Ovary (tissue), 9 donors: ENCODE data around the gene LCMT2. TPM values are rescaled to one million over a fixed set of nuclear protein-coding genes. Genes with fewer than 3 reads are reported as not detected.

Experiments used
- DNase-seq, 5 donors: peaks; one replicate each; pipeline ENCODE4 v3.0.0-alpha.2; 2019 to 2020
- H3K27ac ChIP-seq, 2 donors: fragments of 200-600 bp; one replicate each; pipeline versions ENCODE4 v1.5.1 to v1.8.0; 2019 to 2022
- H3K27me3 ChIP-seq: fragments of 200-600 bp; one replicate; pipeline ENCODE4 v1.8.0; 2022
- H3K36me3 ChIP-seq: fragments of 200-600 bp; sonication (generic); one replicate; pipeline ENCODE4 v1.5.1; 2019
- H3K4me1 ChIP-seq: one replicate; pipeline ENCODE4 v1.8.1; 2013; ENCODE audit warnings: mild to moderate bottlenecking, moderate library complexity; ENCODE audit not compliant: insufficient read depth
- H3K4me3 ChIP-seq: fragments of 200-600 bp; sonication (generic); one replicate; pipeline ENCODE4 v1.5.1; 2017
- H3K9me3 ChIP-seq, 2 donors: fragments of 200-600 bp in 1 of 2; sonication (generic) in 1 of 2; one replicate each; pipeline versions ENCODE4 v1.5.1 to v1.8.1; 2013 to 2019; ENCODE audit warnings: mild to moderate bottlenecking in 1 of 2, moderate library complexity in 1 of 2
- CTCF ChIP-seq, 3 donors: fragments of 450-650 bp in 2 of 3; fragments of 200-600 bp in 1 of 3; IDR thresholded peaks; one replicate each; pipeline versions ENCODE4 v1.5.1 to v1.8.0; 2016 to 2022; ENCODE audit warnings: antibody characterized with exemption in 3 of 3, mild to moderate bottlenecking in 1 of 3
- EP300 ChIP-seq: sonication (generic); formaldehyde crosslinking; IDR thresholded peaks from one replicate; pipeline ENCODE4 v1.6.1; 2017; ENCODE audit warnings: antibody characterized with exemption
- POLR2A ChIP-seq: fragments of 450-650 bp; IDR thresholded peaks from one replicate; pipeline ENCODE4 v1.6.1; 2017; ENCODE audit warnings: antibody characterized with exemption, mild to moderate bottlenecking, moderate library complexity
- whole genome bisulfite sequencing, 3 donors: extraction: QIAGEN DNeasy Blood & Tissue Kit in 1 of 3; methylation state at CpG; one replicate each; pipeline versions ENCODE4 v1.1.5 to v1.1.7; 2013 to 2017; 5-methylcytosine and 5-hydroxymethylcytosine counted together
- intact Hi-C, 4 donors: fragments of 100-400 bp; cut with DNase I; formaldehyde crosslinking; loops; one replicate each; pipeline versions ENCODE4 v1.11.0 to v1.15.1; 2022 to 2023
- polyA plus RNA-seq, 2 donors: library from polyadenylated mRNA; stranded (reverse); fragments of 200-250 nt in 1 of 2; fragments of 350-450 nt in 1 of 2; fragmentation: Illumina TruSeq in 1 of 2; extraction: RNeasy Lipid Tissue Mini Kit (QIAGEN cat#74804) in 1 of 2; gene quantifications; one replicate each; pipeline ENCODE4 v1.2.3, GENCODE V29; 2013 to 2014
- total RNA-seq, 7 donors: library from RNA; depleted of rRNA in 2 of 7; stranded (reverse); fragments of >200 nt in 2 of 7; fragmentation: NEBNext Ultra II Directional in 3 of 7; extraction: Animal tissue kit (Norgen Biotek cat#: 25700) in 3 of 7; gene quantifications; one replicate each; pipeline versions ENCODE4 v1.1.0 to v1.2.4, GENCODE V29; 2016 to 2023
- donor health status: DM: no; HTN: no; CAD: no; lungs with moderate emphysema.
- donor health status: DM: no; HTN: no; CAD: no.
- donor health status: Bipolar disorder and iron deficiency.
- donor health status: DM: yes; HTN: yes; CAD: no.
- donor health status: DM: no; HTN: no; CAD: no.
- donor health status: DM: yes; HTN: yes; CAD: no.

The LCMT2 gene
- total and polyA plus RNA-seq, 9 donors = 4.4 to 13.4 (median 7.9) TPM

GRCh38 chr15:43370975-43371974 is 40.9 kb upstream of the LCMT2 start, which contains the start of the genes TUBGCP4 and ZSCAN29:
TSS of gene TUBGCP4 (plus strand) at chr15:43371101. CDS start at chr15:43371355, 254 bp downstream.
TSS of gene ZSCAN29 (minus strand) at chr15:43371043. CDS start at chr15:43369913, 1,130 bp downstream.
- 3 to 4% (median 3%) methylated on average over 58 to 66 of the region's 66 CpGs for WGBS, 3 donors
- no peaks in the 10 kb centered on the region for H3K27me3 ChIP-seq
- peak within 1 kb of the TSS; percentile 94 for H3K4me3 ChIP-seq
- intact Hi-C loops = no loop called here
- no peaks in the 10 kb centered on the region for H3K36me3 ChIP-seq
- peak within 1 kb of the TSS in 1 of 2 donors; percentile 77 for H3K27ac ChIP-seq
- TF ChIP-seq CTCF (IDR thresholded peaks at IDR 0.05) (no peak), EP300 (no peak), POLR2A (no peak)
- peak; percentile 76 to 87 (median 82) for DNase-seq
- peaks cover 9% of the 10 kb centered on the region for H3K4me1 ChIP-seq
- no peaks in the 10 kb centered on the region for H3K9me3 ChIP-seq

- Histone ChIP-seq H3K4me3 (peak overlapping the region; percentile 94), H3K27me3 (no peaks in the 10 kb centered on the region), H3K9me3 (no peaks in the 10 kb centered on the region), H3K4me1 (peaks cover 9% of the 10 kb centered on the region), H3K36me3 (no peaks in the 10 kb centered on the region), H3K27ac (peak overlapping the region in 1 of 2 donors; percentile 77)
- 0 to 1% (median 1%) methylated on average over 43 to 45 of the region's 45 CpGs for WGBS, 3 donors
- DNase-seq = peak in 4 of 5 donors; percentile 11 to 48 (median 33)
- TF ChIP-seq CTCF (IDR thresholded peaks at IDR 0.05) = no peak
- TF ChIP-seq POLR2A = no peak
- TF ChIP-seq EP300 = no peak
- intact Hi-C loops = no loop called here
Measured at GRCh38 chr15:43370310-43370974, 40.1 kb upstream of the LCMT2 start.

- Histone ChIP-seq H3K4me1 (no peaks in the 10 kb centered on the region), H3K9me3 (peaks cover 2 to 21% of the 10 kb centered on the region in 2 donors), H3K27ac (no peak overlapping the region), H3K4me3 (no peak overlapping the region), H3K27me3 (no peaks in the 10 kb centered on the region), H3K36me3 (peaks cover 3% of the 10 kb centered on the region)
- WGBS, 3 donors = 97 to 99% (median 98%) methylated on average over 7 of the region's 7 CpGs
- intact Hi-C loops = no loop called here
- TF ChIP-seq POLR2A = no peak
- DNase-seq = no peak
Measured at GRCh38 chr15:43361313-43361903, 31.0 kb upstream of the LCMT2 start.

- WGBS, 3 donors = 98 to 99% (median 99%) methylated on average over 4 of the region's 4 CpGs
- H3K27me3 ChIP-seq = no peaks in the 10 kb centered on the region
- no peaks in the 10 kb centered on the region for H3K4me1 ChIP-seq
- DNase-seq = no peak
- peaks cover 2 to 21% of the 10 kb centered on the region in 2 donors for H3K9me3 ChIP-seq
- H3K27ac ChIP-seq = no peak overlapping the region
- intact Hi-C loops = no loop called here
- no peak overlapping the region for H3K4me3 ChIP-seq
- TF ChIP-seq CTCF (IDR thresholded peaks at IDR 0.05) (no peak), EP300 (no peak), POLR2A (no peak)
- peaks cover 3% of the 10 kb centered on the region for H3K36me3 ChIP-seq
Measured at GRCh38 chr15:43360821-43361220, 30.4 kb upstream of the LCMT2 start.
